HG02870 (cell line): ENCODE data around the gene CTSC.
"Not testable (repeated sequence)": the region's sequence is repeated elsewhere in the genome, so short reads cannot be mapped to it uniquely, and the experiment has no call there.

Source experiments
- ATAC-seq: cut with Tn5 transposase; IDR thresholded peaks from one replicate; pipeline ENCODE4 v1.9.1; 2021; ENCODE audit warnings: mild to moderate bottlenecking, moderate library complexity; ENCODE audit not compliant: unreplicated experiment

CTSC gene

GRCh38 chr11:88353386-88353785, 15.8 kb upstream of the CTSC start:
- peak; percentile 19 for ATAC-seq

GRCh38 chr11:88352139-88352538, 14.6 kb upstream of the CTSC start:
- no peak for ATAC-seq

GRCh38 chr11:88348870-88349269, 11.3 kb upstream of the CTSC start:
- no peak for ATAC-seq

- peak; percentile 32 for ATAC-seq
Observed at GRCh38 chr11:88345949-88346348, 8.4 kb upstream of the CTSC start.

GRCh38 chr11:88345408-88345807, 7.9 kb upstream of the CTSC start:
- no peak for ATAC-seq

GRCh38 chr11:88344869-88345268, 7.3 kb upstream of the CTSC start:
- no peak for ATAC-seq

- no peak for ATAC-seq
Observed at GRCh38 chr11:88341522-88342251, 4.2 kb upstream of the CTSC start.

GRCh38 chr11:88340366-88340935, 2.9 kb upstream of the CTSC start:
- ATAC-seq: no peak

GRCh38 chr11:88337987-88338668, 592 bp upstream of the CTSC start:
- ATAC-seq: peak; percentile 30

GRCh38 chr11:88335284-88335683, 2.3 kb downstream of the CTSC start:
- no peak for ATAC-seq

- no peak for ATAC-seq
Observed at GRCh38 chr11:88333862-88334261, 3.7 kb downstream of the CTSC start.

- no peak for ATAC-seq
Observed at GRCh38 chr11:88332851-88333250, 4.7 kb downstream of the CTSC start.

GRCh38 chr11:88330826-88331428, 6.6 kb downstream of the CTSC start:
- no peak for ATAC-seq

- no peak for ATAC-seq
Observed at GRCh38 chr11:88329563-88330250, 7.8 kb downstream of the CTSC start.

GRCh38 chr11:88327462-88328143, 9.9 kb downstream of the CTSC start:
- ATAC-seq: peak; percentile 30

GRCh38 chr11:88327061-88327460, 10.5 kb downstream of the CTSC start:
- ATAC-seq: peak; percentile 53

- no peak for ATAC-seq
Observed at GRCh38 chr11:88326099-88326498, 11.4 kb downstream of the CTSC start.

- ATAC-seq: no peak
Observed at GRCh38 chr11:88324562-88325345, 12.8 kb downstream of the CTSC start.

GRCh38 chr11:88322881-88323280, 14.7 kb downstream of the CTSC start:
- not testable (repeated sequence) for ATAC-seq

- ATAC-seq: not testable (repeated sequence)
Observed at GRCh38 chr11:88321412-88321811, 16.1 kb downstream of the CTSC start.
